SK-N-SH treated with all-trans-retinoic acid at 6 μM for 48 hours (cell line): Measurements from ENCODE around the gene ULK1.

Source experiments
- ATAC-seq: fragments of 200-7000 bp; cut with Tn5 transposase; 3 replicates; pipeline ENCODE4 v1.9.1; 2020; ENCODE audit warnings: mild to moderate bottlenecking, moderate library complexity
- ARNTL ChIP-seq: fragments of 450-650 bp; formaldehyde crosslinking; IDR thresholded peaks from 2 replicates; pipeline ENCODE4 v1.5.0; 2020; ENCODE audit warnings: low read depth, mild to moderate bottlenecking, moderate library complexity, borderline replicate concordance
- BACH2 ChIP-seq: fragments of 250-450 bp; sonication (Bioruptor Pico); IDR thresholded peaks from 2 replicates; pipeline ENCODE4 v1.9.0; 2021; ENCODE audit warnings: mild to moderate bottlenecking, borderline replicate concordance
- CREB5 ChIP-seq: fragments of 250-450 bp; sonication (Bioruptor Pico); IDR thresholded peaks from 2 replicates; pipeline ENCODE4 v1.5.1; 2020; ENCODE audit warnings: low read depth, mild to moderate bottlenecking, moderate library complexity
- CSDC2 ChIP-seq: fragments of 250-450 bp; sonication (Bioruptor Pico); IDR thresholded peaks from 2 replicates; pipeline ENCODE4 v1.5.0; 2020; ENCODE audit warnings: mild to moderate bottlenecking, moderate library complexity
- CSRNP3 ChIP-seq: fragments of 250-450 bp; sonication (Bioruptor Pico); IDR thresholded peaks from 2 replicates; pipeline ENCODE4 v1.5.1; 2021; ENCODE audit warnings: mild to moderate bottlenecking, moderate library complexity
- ESRRG ChIP-seq: fragments of 250-450 bp; sonication (Bioruptor Pico); IDR thresholded peaks from 2 replicates; pipeline ENCODE4 v1.6.1; 2021; ENCODE audit warnings: mild to moderate bottlenecking
- GLIS3 ChIP-seq: fragments of 250-450 bp; sonication (Bioruptor Pico); IDR thresholded peaks from 2 replicates; pipeline ENCODE4 v1.5.0; 2020; ENCODE audit warnings: mild to moderate bottlenecking, moderate library complexity
- OSR1 ChIP-seq: fragments of 250-450 bp; sonication (Bioruptor Pico); IDR thresholded peaks from 2 replicates; pipeline ENCODE4 v1.8.0; 2022; ENCODE audit warnings: moderate library complexity, mild to moderate bottlenecking, inconsistent platforms
- PPARA ChIP-seq: fragments of 250-450 bp; sonication (Bioruptor Pico); IDR thresholded peaks from 2 replicates; pipeline ENCODE4 v1.5.0; 2020; ENCODE audit warnings: mild to moderate bottlenecking, borderline replicate concordance
- RARB ChIP-seq: fragments of 250-450 bp; sonication (Bioruptor Pico); IDR thresholded peaks from 2 replicates; pipeline ENCODE4 v1.8.0; 2021; ENCODE audit warnings: mild to moderate bottlenecking, moderate library complexity
- TCF4 ChIP-seq: fragments of 250-450 bp; sonication (Bioruptor Pico); IDR thresholded peaks from 2 replicates; pipeline ENCODE4 v1.8.0; 2021; ENCODE audit warnings: mild to moderate bottlenecking, moderate library complexity, borderline replicate concordance
- TOX ChIP-seq: fragments of 250-450 bp; sonication (Bioruptor Pico); IDR thresholded peaks from 2 replicates; pipeline ENCODE4 v1.8.0; 2021; ENCODE audit warnings: mild to moderate bottlenecking, moderate library complexity, borderline replicate concordance
- ZC3H10 ChIP-seq: fragments of 250-450 bp; sonication (Bioruptor Pico); IDR thresholded peaks from 2 replicates; pipeline ENCODE4 v1.5.1; 2021; ENCODE audit warnings: mild to moderate bottlenecking, moderate library complexity
- ZFP3 ChIP-seq: fragments of 250-450 bp; sonication (Bioruptor Pico); IDR thresholded peaks from 2 replicates; pipeline ENCODE4 v1.5.0; 2020; ENCODE audit warnings: mild to moderate bottlenecking, moderate library complexity
- ZFP30 ChIP-seq: fragments of 450-650 bp; formaldehyde crosslinking; IDR thresholded peaks from 2 replicates; pipeline ENCODE4 v1.5.0; 2022; ENCODE audit warnings: mild to moderate bottlenecking, moderate library complexity
- ZNF565 ChIP-seq: fragments of 450-650 bp; formaldehyde crosslinking; conservative IDR thresholded peaks from 2 replicates; pipeline ENCODE4 v1.5.0; 2020; ENCODE audit warnings: low read depth, mild to moderate bottlenecking, moderate library complexity
- ZNF70 ChIP-seq: fragments of 450-650 bp; formaldehyde crosslinking; IDR thresholded peaks from 2 replicates; pipeline ENCODE4 v1.5.0; 2020; ENCODE audit warnings: mild to moderate bottlenecking, moderate library complexity
- TF ChIP-seq, protein P1 (sequence below): fragments of 250-450 bp; sonication (Bioruptor Pico); IDR thresholded peaks from 2 replicates; pipeline ENCODE4 v1.8.0; 2020; ENCODE audit warnings: mild to moderate bottlenecking, moderate library complexity, borderline replicate concordance
- TF ChIP-seq, protein P2 (sequence below): fragments of 250-450 bp; sonication (Bioruptor Pico); IDR thresholded peaks from 2 replicates; pipeline ENCODE4 v1.8.0; 2021; ENCODE audit warnings: low read depth, mild to moderate bottlenecking, moderate library complexity, borderline replicate concordance

ULK1 gene

GRCh38 chr12:131916306-131917138, 22.1 kb downstream of the ULK1 start (continued):
- TF ChIP-seq, protein P1, sequence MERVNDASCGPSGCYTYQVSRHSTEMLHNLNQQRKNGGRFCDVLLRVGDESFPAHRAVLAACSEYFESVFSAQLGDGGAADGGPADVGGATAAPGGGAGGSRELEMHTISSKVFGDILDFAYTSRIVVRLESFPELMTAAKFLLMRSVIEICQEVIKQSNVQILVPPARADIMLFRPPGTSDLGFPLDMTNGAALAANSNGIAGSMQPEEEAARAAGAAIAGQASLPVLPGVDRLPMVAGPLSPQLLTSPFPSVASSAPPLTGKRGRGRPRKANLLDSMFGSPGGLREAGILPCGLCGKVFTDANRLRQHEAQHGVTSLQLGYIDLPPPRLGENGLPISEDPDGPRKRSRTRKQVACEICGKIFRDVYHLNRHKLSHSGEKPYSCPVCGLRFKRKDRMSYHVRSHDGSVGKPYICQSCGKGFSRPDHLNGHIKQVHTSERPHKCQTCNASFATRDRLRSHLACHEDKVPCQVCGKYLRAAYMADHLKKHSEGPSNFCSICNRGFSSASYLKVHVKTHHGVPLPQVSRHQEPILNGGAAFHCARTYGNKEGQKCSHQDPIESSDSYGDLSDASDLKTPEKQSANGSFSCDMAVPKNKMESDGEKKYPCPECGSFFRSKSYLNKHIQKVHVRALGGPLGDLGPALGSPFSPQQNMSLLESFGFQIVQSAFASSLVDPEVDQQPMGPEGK (CRISPR knock-in tag), result no peak
- TF ChIP-seq TCF4, result no peak
- no peak for TF ChIP-seq TOX (CRISPR knock-in tag)
- TF ChIP-seq OSR1, result no peak
- TF ChIP-seq ZFP3 (CRISPR knock-in tag), result no peak

- no peak for ATAC-seq
- no peak for TF ChIP-seq ARNTL (CRISPR knock-in tag)
- TF ChIP-seq PPARA, result no peak
- no peak for TF ChIP-seq TCF4
- TF ChIP-seq ZNF565 (CRISPR knock-in tag), result no peak
- TF ChIP-seq ESRRG (CRISPR knock-in tag), result no peak
- TF ChIP-seq CREB5 (CRISPR knock-in tag), result no peak
Measured at GRCh38 chr12:131917139-131917710, 22.8 kb downstream of the ULK1 start.

DNA sequence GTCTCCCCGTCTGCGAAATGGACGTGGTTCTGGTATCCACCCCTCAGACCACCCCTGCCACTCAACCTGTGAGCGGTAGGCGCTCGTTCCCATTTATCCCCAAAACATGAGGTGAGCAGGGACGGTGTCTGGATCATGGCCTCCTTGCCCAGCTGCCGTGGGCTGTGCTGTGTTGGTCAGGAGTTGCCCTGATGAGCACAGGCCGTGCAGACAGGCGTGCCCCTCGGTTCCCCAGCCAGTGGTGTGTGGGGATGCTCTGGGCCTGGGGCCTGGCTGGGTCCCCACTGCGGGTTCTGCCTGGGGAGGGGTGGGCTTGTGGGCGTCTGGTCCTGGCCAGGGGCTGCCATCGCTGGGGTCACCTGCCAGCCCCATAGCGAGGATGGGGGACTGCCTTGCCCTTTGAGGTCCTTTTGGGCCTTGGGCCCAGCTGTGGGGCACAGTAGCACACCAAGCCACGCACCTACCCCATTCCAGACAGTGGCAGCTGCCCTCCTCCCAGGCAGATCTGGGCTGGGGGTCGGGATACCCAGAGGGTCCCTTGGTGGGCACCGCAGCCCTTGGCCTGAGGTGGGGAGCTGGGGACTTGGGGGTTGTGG, 23.4 kb downstream of the ULK1 start:
- ATAC-seq, result no peak
- TF ChIP-seq, protein P2, sequence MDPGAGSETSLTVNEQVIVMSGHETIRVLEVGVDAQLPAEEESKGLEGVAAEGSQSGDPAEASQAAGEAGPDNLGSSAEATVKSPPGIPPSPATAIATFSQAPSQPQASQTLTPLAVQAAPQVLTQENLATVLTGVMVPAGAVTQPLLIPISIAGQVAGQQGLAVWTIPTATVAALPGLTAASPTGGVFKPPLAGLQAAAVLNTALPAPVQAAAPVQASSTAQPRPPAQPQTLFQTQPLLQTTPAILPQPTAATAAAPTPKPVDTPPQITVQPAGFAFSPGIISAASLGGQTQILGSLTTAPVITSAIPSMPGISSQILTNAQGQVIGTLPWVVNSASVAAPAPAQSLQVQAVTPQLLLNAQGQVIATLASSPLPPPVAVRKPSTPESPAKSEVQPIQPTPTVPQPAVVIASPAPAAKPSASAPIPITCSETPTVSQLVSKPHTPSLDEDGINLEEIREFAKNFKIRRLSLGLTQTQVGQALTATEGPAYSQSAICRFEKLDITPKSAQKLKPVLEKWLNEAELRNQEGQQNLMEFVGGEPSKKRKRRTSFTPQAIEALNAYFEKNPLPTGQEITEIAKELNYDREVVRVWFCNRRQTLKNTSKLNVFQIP (CRISPR knock-in tag), result no peak
- TF ChIP-seq ZFP30 (CRISPR knock-in tag) (no peak), CSDC2 (CRISPR knock-in tag) (no peak), ESRRG (CRISPR knock-in tag) (no peak)
- TF ChIP-seq, protein P1 (CRISPR knock-in tag), result no peak

DNA sequence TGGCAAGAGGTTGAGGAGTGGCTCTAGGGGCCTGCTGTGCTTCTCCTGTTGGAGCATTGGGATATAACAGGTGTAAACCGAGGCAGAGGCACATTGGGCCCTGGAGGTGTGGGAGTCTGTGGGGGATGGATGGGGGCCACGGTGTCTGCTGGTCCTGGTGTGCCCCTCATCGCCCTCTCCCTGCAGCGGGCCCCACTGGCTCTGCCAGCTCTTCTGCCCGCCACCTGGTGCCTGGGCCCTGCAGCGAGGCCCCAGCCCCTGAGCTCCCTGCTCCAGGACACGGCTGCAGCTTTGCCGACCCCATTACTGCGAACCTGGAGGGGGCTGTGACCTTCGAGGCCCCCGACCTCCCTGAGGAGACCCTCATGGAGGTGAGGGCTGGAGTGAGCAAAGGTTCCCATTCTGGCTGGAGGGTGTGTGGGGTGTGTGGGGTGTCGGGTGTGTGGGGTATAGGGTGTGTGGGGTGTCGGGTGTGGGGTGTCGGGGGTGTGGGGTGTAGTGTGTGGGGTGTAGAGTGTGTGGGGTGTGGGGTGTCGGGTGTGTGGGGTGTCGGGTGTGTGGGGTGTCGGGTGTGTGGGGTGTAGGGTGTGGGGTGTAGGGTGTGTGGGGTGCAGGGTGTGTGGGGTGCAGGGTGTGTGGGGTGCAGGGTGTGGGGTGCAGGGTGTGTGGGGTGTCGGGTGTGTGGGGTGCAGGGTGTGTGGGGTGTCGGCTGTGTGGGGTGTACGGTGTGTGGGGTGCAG, 24.1 kb downstream of the ULK1 start:
- no peak for TF ChIP-seq ZFP3 (CRISPR knock-in tag)
- no peak for TF ChIP-seq TCF4
- TF ChIP-seq ZFP30 (CRISPR knock-in tag), result no peak
- TF ChIP-seq OSR1, result no peak
- ATAC-seq, result no peak

- ATAC-seq, result no peak
- TF ChIP-seq CSRNP3, result no peak
- TF ChIP-seq, protein P1 (CRISPR knock-in tag), result no peak
- no peak for TF ChIP-seq ESRRG (CRISPR knock-in tag)
- no peak for TF ChIP-seq BACH2
- TF ChIP-seq GLIS3 (CRISPR knock-in tag), result no peak
- no peak for TF ChIP-seq OSR1
- TF ChIP-seq ZFP30 (CRISPR knock-in tag), result no peak
- TF ChIP-seq ZNF70, result no peak
- no peak for TF ChIP-seq RARB (CRISPR knock-in tag)
- TF ChIP-seq ZC3H10 (CRISPR knock-in tag), result no peak
- TF ChIP-seq, protein P2 (CRISPR knock-in tag), result no peak
Measured at GRCh38 chr12:131919051-131919347, 24.6 kb downstream of the ULK1 start.
